Activated CD8-positive, alpha-beta memory T cell treated with anti-CD3 and anti-CD28 coated beads for 48 hours (primary cell): ENCODE data around the gene MAP9.
"Not testable (repeated sequence)": the region's sequence is repeated elsewhere in the genome, so short reads cannot be mapped to it uniquely, and the experiment has no call there.

Experiments
- DNase-seq, 3 experiments: peaks; one replicate each; pipeline ENCODE4 v3.0.0-alpha.2; 2020; ENCODE audit warnings: low read depth in 2 of 3, low spot score in 2 of 3

Gene MAP9

DNA sequence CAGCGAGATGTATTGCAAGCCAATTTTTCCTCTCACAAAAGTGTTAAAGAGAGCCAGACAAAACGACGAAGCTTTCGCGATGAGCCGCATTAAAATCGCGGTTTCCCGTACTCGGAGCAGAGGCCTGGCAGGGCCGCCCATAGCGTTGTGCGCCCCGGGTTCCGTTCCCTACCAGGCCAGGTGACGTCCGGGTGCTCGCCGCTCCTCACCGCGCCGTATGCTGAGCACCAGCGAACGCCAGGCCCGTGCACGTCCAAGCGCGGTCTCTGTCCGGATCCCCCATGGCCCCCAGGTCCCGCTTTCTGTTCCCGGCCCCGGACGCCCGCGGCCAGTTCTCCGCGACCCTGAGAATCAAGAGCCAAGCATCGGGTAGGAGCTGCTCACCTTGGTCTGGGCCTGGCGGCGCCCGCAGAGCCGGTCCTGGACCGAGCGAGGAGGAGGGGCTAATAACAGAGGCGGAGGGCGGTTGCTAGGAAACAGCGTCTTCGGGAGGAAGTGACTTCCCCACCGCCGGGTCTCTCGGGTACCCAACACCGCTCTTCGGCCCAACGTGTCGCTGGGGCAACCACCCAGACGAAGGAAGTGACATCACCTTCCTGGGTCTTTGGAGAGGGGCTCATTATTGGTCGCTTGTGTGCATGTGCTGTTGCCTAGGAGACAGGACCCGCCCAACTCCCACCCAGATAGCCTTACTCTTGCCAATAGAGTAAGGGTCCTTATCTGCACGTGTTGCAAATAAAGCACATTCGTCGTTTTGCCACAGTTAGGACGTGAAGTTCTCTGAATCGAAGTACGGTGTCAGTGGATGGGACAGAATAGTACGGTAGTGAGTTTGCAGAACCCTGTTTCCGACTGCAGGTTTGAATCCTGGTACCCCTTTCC is at the start of gene MAP9:
MAP9 (minus strand) TSS at position 579 of the 882 bp plus-strand sequence. CDS start 1,115 bp downstream, outside the sequence.
- peak; percentile 54 to 76 (median 74) for DNase-seq

DNA sequence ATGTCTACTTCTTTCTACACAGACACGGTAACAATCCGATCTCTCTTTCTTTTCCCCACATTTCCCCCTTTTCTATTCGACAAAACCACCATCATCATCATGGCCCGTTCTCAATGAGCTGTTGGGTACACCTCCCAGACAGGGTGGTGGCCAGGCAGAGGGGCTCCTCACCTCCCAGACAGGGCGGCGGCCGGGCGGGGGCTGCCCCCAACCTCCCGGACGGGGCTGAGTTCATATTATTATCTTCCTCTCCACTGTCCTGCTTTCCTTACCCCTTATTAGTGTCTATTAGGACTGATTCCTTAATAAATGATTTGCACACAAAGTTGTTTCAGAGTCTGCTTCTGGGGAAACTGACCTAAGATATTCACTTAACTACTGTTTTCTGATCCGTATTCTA is 48.0 kb upstream of the MAP9 start:
- DNase-seq = not testable (repeated sequence)

DNA sequence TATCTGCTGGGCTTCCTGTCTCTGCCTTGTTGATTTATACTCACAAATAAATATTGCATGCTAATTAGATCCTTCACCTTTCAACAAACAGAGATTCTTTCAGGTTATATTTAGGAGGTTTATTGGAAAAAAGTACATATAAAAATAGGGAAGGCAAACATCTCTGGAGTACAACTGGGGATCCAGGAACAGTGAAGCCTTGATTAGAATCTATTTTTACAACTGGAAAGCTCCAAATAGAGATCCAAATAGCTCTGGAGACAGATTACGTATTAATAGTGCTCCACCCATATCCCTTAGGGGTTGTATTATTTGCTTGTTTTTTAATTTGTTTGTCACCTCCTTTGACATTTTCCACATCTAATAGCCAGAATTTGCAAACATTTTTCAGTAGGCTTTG is 46.9 kb upstream of the MAP9 start:
- DNase-seq = no peak

DNA sequence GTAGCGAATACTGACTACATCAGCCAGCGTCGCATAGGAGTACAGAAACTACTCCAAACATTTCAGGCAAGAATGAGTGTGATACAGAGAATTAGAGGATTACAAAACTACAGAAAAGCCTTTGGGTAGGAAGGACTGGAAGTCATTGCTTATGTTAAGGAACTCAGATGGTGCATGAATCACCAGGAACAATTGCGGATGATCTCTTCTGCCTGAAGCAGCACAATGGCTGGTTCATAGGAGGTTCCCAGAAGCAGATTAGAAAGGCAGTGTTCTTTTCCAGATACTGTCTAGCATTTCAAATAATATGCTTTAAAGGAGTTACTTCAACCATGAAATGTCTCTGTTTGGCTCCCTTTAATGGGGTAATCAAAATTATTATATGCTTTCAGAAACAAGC is 42.5 kb upstream of the MAP9 start:
- DNase-seq = no peak

DNA sequence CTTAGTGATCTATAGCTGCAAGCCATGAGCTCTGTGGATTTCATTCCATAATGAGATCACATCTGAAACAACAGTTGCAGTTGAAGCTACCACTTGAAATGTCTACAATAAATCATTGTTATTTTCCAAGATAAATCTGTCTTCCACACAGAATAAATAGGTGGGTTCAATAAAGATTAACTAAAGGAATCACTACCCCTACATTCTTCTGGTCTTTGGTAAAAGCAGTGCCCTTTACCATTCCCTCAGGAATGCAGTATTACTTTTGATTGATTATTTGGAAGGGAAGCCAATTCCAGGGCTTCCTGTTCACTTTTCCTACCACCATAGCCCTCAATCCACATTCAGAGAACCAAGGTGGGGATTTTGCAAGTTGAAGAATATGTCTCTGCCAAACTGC is 38.9 kb upstream of the MAP9 start:
- no peak for DNase-seq

DNA sequence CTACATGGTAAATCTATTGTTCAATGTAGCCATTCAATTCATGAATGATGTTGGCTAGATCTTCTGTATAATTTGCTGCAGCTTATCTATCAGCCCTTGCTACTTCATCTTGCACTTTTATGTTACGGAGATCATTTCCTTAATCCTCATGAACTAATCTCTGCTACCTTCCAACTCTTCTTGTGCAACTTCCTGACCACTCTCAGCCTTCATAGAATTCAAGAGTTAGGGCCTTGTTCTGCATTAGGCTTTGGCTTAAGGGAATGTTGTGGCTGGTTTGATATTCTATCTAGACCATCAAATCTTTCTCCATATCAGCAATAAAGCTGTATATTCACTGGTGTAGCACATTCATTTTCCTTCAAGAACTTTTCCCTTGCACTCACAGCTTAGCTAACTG is 36.7 kb upstream of the MAP9 start:
- DNase-seq = no peak

DNA sequence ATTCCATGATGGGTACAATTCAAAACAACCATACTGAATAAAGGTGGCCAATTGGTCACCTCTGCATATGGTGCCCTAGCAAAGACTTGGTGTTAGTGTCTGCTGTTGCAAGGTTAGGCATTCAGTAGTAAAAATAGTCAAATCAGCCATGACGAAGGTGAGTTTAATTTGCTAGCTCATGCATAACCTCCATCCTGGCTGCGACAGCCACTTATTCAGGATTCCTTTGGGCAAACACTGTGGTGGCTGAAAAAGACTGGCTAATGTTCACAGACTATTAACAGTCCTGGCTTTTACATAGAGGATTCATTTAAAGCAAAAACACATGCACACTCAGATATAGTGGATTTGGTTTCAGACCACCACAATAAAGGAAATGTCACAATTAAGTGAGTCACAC is 34.8 kb upstream of the MAP9 start:
- no peak for DNase-seq

DNA sequence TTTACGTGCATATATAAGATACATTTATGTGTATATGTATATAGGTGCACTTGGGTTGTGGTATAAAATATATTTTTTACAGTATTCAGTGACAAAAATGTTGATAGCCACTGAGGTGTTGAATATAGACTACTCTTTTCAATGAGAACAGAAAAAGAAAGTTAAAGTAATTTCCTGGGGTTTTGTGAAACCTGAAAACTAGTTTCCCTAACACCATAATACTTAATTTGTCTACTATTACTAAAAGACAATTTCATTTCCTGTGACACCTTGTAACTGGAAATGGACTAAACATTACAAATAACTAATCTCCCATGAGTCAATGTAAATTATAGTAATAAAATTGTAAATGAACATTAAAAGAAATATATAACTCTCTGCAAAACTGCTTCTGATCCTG is 32.0 kb upstream of the MAP9 start:
- DNase-seq = no peak

DNA sequence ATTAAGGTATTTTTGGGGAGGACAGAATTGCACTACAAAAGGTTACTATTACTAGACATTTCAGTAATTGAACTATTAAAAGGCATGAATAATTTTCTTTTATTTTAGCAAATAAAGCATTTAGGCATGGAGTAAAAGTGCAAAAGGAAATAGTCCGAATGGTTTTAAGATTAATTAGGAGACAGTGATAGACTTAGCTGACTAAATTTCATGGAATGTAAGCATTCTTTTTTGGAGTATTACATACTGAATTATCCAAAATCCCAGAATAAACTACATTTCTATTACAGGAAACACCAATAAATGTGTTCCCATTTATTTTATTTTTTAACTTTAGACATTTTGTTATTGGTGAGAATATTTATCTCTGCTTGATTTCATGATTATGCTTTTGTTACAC is 30.7 kb upstream of the MAP9 start:
- DNase-seq = no peak

DNA sequence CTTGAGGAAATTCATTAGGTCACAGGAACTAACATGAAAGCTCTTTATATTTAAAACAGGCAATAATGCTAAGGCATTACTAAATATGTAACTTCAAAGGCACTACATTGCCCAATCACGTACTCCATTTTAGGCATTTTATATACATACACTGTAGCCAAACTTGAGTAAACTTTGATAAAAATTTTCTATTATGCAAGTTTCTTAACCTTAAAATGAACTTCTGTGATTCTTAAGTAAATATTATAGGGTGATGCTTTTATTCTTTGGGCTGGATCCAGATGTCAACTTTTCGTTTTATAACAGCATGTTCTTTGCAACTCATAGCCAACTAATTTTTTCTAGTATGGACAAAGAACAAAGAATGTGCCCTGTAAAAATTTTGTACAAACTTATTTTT is 28.3 kb upstream of the MAP9 start:
- DNase-seq = no peak

DNA sequence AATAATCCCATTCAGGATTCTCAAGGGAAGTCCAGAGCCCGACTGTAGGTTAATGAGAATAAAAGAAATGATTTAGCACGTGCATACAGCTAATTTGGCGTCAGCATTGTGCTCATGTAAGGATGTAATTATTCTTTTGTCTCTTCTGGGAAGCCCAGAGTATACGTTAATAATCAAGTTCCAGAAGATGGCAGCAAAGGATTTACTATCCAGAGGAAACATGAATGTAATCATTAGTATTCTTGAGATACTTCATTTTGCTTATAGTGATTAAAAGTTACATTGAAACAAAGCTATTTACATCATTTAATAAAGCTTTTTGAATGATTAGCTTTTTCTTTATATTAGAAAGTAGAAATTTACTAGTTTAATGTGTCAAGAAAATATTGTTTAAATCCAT is 27.1 kb upstream of the MAP9 start:
- no peak for DNase-seq

DNA sequence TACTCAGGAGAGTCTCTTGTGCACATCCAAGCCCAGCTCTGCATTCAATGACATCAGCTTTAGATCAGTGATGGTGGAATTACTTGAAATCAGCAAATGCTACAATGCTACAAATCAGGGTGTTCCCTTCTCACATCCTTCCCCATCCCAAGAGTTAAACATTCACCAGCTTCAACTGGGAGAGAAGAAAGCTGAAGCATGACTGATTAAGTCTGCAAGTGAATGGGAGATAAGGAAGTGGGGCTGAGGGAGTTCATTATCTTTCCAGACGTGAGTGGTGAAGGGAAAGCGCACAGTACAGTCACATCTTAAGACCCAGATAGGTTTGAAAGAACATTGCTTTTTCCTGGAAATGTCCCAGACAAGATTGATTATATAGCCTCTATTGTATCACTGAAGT is 26.2 kb upstream of the MAP9 start:
- DNase-seq = no peak

DNA sequence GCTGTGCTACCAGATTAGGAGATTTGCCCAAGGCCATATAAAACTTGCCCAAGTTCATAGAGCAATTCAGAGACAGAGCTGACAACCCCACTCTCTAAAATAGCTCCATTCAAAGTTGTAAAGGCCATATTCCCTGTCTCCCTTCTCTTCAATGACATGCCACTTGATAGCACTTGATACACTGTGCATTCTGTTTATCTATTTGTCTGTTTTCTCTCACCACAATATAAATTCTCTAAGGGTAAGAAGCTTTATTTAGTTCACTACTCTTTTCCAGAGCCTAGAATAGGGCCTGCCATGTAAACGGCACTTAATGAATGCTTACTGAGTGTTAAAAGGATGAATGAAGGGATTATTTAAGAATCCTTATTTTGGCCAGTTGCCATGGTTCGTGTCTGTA is 24.1 kb upstream of the MAP9 start:
- no peak for DNase-seq

DNA sequence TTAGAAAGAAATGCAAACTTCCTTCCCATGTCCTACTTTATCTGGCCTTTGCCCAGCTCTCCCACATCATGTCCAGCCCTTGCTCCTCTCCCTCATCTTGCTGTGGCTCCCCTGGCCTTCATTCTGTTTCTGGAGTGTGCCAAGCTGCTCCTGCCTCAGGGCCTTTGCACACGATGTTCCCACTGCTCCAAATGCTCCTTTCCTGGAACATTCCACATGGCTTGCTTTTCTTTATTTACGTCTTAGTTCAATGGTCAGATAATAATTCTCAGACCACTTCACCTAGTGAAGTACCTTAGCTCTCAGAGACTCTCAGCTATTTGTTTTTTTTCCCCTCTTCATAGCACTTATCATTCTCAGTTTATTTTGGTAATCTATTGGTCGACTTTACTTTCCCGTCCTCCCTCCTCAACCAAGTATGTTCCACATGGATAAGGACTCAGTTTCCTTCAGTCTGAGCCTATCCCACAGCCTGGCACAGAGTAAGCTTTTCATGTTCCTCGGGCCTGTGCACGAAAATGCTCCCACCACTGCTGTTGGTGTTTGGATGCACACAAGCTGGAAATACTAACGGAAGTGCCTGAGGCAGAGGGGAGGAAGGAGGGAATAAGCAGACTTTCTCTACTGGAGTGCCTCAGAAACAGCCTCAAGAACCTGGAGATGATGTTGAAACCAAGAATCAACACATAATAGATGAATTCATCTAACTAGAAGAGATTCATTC is 23.4 kb upstream of the MAP9 start:
- no peak for DNase-seq

DNA sequence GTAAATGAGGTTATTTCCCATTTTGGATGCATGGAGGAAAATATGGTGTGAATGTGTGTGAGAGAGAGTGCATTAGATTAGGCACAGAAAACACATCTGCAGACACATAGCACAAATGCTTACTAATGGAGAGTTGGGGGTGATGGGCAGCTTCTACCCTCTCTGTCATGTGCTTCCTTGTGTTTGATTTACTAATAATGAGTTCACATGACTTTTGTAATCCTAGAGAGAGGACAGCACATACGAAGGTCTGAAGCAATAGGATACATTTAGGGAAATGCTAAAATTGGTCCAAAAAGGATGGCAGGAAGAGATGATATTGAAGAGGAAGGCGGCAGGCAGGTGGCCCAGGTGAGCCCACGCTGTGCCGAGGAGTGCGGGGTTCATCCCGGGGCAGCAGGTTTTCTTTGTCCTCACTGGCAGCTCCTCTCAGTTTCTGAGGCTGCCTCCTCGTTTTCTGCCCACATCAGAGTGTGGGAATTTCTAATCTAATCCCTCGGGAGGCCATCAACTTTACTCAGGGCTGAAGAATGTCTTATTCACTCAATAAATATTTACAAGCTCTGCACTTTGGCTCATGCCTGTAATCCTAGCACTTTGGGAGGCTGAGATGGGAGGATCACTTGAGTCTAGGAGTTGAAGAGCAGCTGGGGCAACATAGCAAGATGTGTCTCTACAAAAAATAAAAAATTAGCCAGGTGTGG is 15.9 kb upstream of the MAP9 start:
- no peak for DNase-seq

DNA sequence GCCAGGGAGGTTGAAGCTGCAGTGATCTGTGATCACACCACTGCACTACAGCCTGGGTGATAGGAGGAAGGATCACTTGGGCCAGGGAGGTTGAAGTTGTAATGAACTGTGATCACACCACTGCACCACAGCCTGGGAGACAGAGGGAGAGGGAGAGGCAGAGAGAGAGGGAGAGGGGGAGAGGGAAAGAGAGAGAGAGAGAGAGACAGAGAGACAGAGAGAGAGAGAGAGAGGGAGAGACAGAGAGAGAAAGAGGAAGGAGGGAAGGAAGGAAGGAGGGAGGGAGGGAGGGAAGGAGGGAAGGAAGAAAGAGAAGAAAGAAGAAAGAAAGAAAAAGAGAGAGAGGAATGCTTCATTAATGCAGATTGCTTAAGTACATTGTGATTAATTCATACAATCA is 15.2 kb upstream of the MAP9 start:
- DNase-seq = no peak

DNA sequence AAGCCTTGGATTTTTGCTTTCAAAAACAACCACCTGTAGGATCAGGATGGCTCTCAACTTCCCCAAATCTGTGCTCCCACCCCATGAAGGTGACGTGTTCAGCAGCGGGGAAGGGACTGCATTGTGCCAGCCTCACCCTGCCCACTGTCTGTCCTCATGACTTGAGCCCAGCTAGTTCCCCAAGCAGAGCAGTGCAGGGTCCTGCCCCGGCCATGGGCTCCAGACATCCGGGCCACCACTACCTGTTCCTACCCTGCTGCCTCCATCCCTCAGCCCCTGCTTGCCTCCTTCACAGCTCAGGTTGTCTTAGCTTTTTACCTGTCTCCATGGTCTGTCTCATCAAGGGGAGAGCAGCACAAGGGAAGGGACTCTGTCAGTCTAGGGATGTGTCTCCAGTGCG is 11.4 kb upstream of the MAP9 start:
- DNase-seq = no peak

DNA sequence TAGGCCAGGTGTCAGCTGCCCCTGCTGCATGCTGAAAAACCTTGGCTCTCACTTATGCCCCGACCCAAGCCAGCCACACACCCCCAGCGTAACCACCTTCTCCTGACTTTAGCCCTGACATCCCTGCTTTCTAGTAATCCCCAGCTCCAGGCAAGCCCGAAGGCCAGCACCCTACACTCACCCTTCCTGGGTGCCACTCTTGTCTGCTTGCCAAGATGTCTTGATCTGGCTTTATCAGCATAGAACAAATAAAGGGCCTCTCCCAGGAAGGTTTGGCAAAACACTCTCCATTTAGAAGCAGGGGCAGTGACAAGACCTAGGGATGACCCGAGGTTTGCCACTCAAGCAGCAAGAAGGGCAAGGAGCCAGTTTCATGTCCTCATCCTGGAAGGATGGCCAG is 6.8 kb upstream of the MAP9 start:
- DNase-seq = no peak

DNA sequence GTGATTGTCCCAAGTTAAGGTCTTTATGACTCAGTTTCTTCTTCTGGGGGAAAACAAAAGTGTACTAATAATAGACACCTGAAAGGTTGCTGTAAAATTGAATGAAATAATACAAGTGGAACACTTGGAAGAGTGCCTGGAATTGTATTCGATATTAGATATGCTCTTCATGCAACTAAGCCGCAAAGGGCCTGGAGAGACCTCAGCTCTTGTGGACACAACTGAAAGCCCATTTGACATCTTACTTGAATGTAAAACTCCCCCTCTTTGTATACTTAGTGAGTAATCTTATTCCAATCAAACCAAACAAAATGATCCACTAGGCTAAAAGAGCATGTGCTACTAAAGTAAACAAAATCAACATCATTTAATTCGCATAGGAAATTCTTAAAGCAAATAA is 511 bp upstream of the MAP9 start:
- no peak for DNase-seq

DNA sequence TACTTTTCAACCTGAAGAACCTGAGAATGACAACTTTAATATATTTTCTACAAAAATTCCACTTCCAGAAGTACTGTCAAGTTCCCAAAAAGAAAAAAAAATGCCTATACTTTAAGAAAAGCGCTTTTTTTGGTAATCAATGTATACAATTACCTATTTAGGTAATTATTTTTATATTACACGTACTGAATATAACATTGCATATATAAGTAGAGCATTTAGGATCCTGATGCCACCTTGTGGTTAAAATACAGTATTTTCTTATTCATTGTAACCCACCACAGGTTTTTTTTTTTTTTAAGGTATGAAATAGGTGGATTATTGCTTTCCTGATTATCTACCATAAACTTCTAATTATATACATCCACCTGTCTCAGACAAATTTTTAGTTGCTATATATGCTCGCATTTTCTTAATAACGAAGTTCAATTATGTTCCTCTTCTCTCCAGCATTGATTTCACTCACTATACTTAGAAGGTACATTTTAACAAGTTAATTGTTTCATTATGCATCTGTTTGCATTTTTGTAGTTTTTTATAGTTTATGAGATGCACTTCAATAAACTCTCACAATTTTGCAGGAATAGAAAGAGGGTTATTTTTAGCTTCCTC is 5.2 kb downstream of the MAP9 start:
- no peak for DNase-seq

DNA sequence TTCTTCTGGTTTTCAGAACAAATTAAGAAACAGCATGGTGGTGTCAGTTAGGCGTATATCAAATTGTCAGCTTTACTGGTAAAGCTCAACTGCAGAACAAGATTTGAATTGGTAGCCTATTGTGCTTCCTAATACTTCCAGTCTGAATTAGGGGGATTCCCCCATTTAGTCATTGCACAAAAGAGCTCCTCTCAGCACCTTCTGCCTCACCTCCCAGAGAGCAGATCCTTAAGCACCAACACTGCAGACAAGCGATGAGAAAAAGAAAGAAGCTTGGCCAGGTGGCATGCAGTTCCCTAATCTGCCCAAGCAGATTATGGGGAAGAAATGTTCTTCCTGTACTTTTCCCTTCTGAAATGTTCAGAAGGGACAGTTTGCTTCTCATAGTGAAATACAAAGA is 9.2 kb downstream of the MAP9 start:
- no peak for DNase-seq
